GM12864 (cell line): ENCODE results near the gene DHRS4.
"Not testable (repeated sequence)": the region's sequence is repeated elsewhere in the genome, so short reads cannot be mapped to it uniquely, and the experiment has no call there.

Experiments used
- DNase-seq: peaks from one replicate; pipeline ENCODE4 v3.0.0-alpha.2; 2011; ENCODE audit warnings: low read depth
- H3K4me3 ChIP-seq: 2 replicates; pipeline ENCODE4 v1.5.1; 2011; ENCODE audit warnings: mild to moderate bottlenecking, low read depth, low read length, control low read depth
- TF ChIP-seq, protein P1 (sequence below): IDR thresholded peaks from 2 replicates; pipeline ENCODE4 v1.5.1; 2011; ENCODE audit warnings: low read depth, mild to moderate bottlenecking, moderate library complexity, low read length, control low read depth, inconsistent platforms; ENCODE audit errors: missing control alignments

The DHRS4 gene

DNA sequence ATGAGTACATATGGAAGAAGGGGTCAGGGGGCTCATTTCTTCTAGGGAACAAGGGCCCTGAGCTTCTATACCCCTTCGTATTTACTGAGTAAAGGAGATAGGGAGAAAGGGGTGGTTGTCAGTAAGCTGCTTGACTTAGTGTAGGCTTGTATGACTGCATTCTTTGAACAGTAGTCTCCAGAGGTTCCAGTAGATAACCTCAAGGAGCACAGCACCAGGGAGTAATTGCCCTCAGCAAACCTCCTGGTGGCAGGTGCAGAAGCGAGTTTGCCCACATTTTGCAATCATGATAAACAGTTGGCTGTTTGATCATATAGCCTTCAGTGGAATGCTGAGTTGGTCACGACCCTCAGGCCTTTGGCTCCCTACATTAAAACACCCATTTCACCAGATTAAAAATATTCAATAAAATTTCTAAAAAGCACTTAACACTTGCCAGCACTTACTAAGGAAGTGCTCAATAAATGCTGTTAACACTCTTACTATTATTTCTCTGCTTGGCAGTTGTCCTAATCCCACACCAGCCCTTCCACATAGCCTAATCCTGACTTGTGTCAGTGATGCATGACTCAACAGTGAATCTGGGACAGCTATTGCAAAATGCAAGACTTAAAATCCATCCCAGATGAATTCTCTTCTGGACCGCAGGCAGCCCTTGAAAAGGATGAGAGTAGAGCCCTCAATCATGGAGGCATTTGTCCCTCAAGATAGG, 31.5 kb downstream of the DHRS4 start:
- H3K4me3 ChIP-seq, result no peak overlapping the region
- DNase-seq, result no peak
- TF ChIP-seq, protein P1, sequence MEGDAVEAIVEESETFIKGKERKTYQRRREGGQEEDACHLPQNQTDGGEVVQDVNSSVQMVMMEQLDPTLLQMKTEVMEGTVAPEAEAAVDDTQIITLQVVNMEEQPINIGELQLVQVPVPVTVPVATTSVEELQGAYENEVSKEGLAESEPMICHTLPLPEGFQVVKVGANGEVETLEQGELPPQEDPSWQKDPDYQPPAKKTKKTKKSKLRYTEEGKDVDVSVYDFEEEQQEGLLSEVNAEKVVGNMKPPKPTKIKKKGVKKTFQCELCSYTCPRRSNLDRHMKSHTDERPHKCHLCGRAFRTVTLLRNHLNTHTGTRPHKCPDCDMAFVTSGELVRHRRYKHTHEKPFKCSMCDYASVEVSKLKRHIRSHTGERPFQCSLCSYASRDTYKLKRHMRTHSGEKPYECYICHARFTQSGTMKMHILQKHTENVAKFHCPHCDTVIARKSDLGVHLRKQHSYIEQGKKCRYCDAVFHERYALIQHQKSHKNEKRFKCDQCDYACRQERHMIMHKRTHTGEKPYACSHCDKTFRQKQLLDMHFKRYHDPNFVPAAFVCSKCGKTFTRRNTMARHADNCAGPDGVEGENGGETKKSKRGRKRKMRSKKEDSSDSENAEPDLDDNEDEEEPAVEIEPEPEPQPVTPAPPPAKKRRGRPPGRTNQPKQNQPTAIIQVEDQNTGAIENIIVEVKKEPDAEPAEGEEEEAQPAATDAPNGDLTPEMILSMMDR, result no peak

DNA sequence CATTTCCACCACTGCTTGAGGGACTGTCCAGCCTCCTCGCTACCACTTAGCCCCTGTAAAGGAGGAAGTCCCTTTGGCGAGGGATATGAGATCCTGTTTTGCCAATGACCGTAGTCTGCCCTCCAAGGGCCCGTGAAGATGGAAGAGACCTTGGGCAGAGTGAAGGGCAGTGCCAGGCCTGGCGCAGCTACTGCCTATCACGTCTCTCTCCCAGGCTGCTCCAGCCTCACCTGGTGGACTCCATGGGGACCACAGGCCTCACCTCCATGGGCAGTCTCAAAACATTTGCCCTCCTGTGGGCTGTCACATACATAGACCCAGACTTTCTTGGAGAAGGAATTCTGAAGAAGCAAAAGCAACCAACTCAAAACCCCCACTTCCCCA, 34.6 kb downstream of the DHRS4 start:
- DNase-seq, result not testable (repeated sequence)
- peak overlapping the region; percentile 67 for H3K4me3 ChIP-seq

DNA sequence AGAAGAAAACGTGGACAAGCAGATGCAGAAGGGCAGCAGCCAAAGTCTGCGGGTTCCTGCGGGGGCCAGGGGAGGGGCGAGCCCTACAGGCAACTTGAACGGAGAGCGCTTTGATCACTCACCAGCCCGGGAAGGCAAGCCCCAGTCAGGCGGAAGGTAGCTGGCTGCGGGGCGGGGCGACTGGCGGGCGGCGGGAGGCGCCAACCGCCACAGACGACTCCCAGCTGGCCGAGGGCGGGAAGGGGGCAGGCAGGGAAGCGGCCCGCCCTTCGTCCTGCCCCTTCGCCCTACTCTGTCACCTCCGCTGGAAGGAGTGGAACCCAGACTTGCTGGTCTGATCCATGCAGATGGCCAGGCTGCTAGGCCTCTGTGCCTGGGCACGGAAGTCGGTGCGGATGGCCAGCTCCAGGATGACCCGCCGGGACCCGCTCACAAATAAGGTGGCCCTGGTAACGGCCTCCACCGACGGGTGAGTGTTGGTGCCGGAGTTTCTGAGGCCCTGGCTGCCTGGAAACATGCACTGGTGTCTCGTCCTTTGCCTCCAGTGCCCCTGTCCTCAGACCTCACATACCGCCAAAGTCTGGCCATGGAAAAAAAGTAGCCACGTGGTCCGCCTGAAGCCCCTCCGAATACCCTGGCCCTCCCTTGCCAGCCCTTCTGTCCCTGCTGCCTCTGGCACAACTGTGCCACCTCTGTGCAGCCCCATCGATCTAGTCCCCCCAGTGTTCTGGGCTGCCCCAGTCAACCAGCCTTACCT, 35.2 kb downstream of the DHRS4 start, which contains the start of gene DHRS4L2:
DHRS4L2 (plus strand) TSS at position 323 of the 757 bp plus-strand sequence; CDS start at position 342, 19 bp downstream.
- not testable (repeated sequence) for DNase-seq
- H3K4me3 ChIP-seq, result peak within 1 kb of the TSS; percentile 67

DNA sequence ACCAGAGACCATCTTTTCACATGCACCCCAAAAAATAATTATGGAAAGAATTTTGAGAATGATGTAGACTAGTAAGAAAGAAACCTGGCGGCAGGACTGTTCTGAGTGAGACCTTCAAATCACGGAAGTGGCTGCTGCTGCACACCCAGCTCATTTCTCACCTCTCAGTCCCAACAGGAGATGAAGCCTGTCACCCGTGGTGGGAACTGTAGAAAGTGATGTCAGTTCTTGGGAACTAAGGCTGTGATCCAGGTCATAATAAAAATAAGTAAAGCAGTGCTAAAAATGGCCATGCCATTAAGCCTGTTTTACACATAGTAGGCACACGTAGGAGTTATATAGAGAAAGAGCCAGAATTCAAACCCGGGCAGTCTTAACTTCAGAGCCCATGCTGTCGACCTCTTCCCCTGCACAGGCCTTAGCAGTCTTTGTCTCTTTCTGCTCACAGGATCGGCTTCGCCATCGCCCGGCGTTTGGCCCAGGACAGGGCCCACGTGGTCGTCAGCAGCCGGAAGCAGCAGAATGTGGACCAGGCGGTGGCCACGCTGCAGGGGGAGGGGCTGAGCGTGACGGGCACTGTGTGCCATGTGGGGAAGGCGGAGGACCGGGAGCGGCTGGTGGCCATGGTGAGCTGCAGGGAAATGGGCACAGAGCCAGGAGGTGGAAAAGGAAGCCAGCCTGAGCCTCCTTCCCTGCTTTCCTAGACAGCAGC, 36.3 kb downstream of the DHRS4 start:
- H3K4me3 ChIP-seq, result peak overlapping the region; percentile 67; the same call in 1 of the 2 replicates
- not testable (repeated sequence) for DNase-seq

DNA sequence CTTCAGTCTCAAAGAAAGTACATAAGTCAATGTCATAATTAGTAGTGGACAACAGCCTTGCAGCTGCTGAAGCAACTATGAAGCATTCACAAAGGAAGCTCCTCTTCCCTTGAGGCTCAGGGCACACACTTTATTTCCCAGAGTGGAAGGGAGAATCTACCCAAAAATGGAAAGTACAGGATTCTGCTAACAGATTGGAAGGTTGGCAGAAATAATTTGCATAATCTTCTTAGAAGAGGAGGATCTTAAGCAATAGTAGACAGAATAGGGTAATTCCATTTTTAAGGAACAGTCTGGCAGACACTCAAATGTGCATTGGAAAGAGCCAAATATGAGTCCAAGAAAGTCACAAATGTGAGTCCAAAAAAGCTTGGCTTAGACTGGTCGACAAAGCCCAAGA, 37.4 kb downstream of the DHRS4 start:
- DNase-seq, H3K4me3 ChIP-seq: not testable (repeated sequence)

DNA sequence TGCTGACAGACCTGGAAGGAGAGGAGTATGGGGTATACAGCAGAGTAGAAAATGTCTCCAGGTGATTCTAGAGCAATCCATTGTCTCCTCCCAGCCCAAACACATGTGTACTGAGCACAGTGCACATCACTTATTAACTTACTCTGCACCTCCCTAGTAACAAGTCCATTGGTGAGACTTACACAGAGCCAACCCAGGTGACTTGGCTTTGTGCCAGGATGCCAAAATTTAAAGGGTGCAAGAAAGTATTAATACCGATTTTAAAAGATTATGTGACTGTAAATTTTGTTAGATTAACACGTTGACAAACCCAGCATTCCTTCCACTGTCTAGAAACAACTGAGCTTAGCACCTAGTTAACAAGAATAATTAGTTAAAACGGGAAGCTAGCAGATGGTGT, 39.5 kb downstream of the DHRS4 start:
- not testable (repeated sequence) for DNase-seq, H3K4me3 ChIP-seq

DNA sequence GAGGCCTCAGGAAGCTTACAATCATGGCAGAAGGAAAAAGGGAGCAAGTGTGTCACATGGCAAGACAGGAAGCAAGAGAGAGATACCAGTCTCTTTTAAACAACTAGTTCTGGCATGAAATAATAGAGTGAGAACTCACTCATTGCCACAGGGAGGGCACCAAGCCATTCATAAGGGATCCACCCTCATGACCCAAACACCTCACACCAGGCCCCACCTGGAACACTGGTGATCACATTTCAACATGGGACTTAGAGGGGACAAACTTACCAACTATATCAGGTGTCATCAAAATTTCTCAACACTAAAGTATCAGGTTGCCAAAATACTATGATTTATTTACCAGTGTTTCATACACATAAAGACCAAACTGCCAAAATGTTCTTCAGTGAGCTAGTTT, 42.4 kb downstream of the DHRS4 start:
- DNase-seq, H3K4me3 ChIP-seq: not testable (repeated sequence)

DNA sequence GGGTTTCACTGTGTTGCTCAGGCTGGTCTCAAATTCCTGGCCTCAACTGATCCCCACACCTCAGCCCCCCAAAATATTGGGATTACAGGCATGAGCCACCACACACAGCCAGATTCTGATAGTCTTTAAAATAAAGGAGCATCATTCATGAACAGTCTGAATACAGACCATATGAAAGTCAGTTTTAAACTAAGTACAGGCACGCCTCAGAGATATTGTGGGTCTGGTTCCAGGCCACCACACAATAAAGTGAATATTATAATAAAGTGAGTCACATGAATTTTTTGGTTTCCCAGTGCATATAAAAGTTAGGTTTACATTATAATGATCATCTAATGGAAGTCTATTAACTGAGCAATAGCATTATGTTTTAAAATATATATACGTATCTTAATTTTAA, 43.3 kb downstream of the DHRS4 start:
- not testable (repeated sequence) for DNase-seq, H3K4me3 ChIP-seq

DNA sequence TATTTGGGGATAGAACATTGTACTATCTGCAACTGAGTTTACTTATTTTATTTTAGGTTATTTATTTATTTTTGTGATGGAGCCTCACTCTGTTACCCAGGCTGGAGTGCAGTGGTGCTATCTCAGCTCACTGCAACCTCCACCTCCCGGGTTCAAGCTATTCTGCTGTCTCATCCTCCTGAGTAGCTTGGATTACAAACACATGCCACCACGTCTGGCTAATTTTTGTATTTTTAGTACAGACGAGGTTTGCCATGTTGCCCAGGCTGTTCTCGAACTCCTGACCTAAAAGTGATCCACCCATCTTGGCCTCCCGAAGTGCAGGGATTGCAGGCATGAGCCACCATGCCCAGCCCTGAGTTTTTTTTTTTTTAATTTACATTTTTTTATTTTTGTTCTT, 46.1 kb downstream of the DHRS4 start:
- DNase-seq, H3K4me3 ChIP-seq: not testable (repeated sequence)

DNA sequence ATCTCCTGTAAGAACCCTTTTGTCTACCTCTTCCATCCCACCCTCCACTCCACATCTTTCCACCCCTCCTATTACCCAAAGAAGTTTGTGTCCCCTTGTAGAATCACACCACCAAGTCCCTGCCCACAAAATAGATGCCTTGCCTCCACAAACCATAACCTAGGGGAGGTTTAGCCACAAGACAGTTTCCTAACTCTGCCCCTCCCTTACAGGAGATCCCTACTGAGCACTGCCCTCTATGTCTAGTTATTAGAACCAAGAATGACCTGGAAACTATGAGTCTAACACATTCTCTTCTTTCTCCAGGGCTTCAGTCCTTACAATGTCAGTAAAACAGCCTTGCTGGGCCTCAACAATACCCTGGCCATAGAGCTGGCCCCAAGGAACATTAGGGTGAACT, 47.5 kb downstream of the DHRS4 start:
- not testable (repeated sequence) for DNase-seq, H3K4me3 ChIP-seq

DNA sequence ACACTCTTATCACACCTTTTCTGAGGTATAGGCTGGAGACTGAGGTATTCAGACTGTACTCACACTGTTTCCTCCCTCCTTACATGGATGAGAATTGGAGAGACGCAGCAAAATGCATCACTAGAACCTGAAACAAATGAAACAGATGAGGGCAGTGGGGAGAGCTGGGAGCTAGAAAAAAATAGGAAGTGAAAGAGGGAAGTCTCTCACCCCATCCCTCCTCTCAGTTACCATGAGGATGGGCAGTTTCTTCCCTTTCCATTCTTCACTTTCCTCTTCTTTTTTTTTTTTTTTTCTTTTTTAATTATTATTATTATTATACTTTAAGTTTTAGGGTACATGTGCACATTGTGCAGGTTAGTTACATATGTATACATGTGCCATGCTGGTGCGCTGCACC, 48.1 kb downstream of the DHRS4 start:
- not testable (repeated sequence) for H3K4me3 ChIP-seq, DNase-seq

DNA sequence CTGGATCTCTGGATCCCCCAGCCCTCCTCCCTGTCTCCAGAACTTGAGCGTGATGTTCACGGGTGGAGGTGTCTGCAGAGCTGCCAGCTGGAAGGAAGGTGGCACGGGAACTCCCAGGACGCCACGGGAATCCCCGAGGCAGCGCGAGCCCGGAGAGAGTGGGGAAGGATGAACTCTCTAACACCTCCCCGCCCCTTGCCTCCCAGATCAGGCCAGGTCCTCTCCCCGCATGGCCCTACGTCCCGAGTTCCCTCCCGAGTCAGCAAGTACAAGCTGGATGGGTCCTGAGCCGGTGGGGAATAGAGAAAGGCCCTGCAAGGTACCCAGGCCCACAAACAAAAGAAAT, 52.9 kb downstream of the DHRS4 start:
- H3K4me3 ChIP-seq, result peak overlapping the region; percentile 56

DNA sequence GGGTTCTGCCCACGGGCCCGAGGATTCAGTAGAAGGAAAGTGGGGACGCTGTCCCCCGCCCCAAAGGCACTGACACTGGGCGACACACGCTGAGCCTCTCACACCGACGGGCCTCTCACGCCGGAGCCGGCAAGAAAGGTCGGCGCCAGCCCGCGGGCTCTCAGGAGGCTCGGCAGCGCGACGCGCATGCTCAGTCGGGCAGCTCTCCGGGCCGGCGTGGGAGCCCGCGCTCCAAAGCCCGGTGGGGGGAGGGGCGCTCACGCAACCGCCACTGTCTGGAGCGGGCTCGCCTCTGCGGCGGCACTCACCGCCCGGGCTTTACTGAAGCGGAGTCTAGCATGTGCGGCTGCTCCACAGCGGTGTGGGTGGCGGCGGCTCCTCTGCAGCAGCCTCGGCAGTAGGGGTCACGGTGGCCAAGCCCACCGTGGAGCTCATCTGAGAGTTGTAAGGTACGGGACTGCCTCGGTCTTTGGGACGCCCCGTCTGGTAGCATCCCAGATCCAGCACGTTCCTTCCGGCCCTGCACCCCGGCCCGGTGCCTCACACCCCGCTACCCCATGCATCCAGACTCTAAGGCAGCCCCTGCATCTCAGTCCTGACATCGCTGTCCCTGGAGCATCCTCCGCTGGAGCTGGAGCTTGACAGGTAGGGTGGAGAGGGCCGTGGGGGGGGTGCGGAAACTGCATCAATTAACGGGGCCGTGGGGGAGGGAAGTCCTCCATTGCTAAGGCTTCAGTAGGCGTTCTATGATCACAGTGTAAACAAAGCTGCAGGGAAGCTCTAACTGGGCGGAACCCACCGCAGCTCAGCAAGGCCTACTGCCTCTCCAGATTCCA, 53.5 kb downstream of the DHRS4 start:
- DNase-seq, result not testable (repeated sequence)
- peak overlapping the region; percentile 56 for H3K4me3 ChIP-seq

More for the DNA sequence above, 52.9 kb downstream of the DHRS4 start:
- DNase-seq, result not testable (repeated sequence)
